Stimulated activated CD8-positive, alpha-beta memory T cell treated with anti-CD3 and anti-CD28 coated beads, Interleukin-4, amount 100 ng/mL, for 24 hours (primary cell): ENCODE measurements around the gene CRYBG2.
A peak's percentile ranks its signal among the peaks of the same experiment; 100 is the strongest.

Experiments used
- DNase-seq: peaks from one replicate; pipeline ENCODE4 v3.0.0-alpha.2; 2020; ENCODE audit warnings: low read depth

The CRYBG2 gene

DNA sequence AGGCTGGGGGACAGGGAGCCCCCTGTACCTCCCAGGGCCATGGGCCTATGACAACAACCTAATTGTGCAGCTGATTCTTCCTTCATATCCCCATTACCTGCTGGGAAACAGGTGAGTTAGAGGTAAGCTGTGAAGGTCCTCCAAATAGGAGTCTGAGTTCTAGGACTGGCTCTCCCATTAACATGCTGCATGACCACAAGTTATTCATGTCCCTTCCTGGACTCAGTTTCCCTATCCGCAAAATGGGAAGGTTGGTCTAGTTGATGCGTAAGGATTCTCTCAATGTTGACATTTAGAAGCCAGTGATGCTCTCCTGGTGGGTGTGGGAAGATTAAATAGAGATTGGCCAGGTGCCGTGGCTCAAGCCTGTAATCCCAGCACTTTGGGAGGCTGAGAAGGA, 14.6 kb upstream of the CRYBG2 start:
- DNase-seq, result no peak

DNA sequence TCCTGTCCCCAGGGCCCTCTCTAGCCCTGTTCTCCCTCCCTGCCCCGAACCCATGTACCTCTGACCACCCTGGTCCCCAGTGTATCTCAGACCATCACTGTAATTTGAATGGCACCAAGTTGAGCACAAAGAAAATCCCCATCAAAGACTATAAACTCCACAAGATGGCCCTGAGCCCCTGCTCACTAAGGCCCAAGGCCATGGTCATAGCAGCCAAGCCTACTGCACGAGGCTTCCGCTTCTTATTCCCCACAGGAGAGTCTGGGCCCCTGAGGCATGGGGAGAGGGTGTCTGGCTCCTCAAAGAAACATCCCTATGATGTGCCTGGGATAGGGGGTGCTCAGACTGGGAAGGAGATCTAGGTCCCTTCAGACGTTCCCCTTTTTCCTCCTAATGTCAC, 14.1 kb upstream of the CRYBG2 start:
- DNase-seq, result no peak

DNA sequence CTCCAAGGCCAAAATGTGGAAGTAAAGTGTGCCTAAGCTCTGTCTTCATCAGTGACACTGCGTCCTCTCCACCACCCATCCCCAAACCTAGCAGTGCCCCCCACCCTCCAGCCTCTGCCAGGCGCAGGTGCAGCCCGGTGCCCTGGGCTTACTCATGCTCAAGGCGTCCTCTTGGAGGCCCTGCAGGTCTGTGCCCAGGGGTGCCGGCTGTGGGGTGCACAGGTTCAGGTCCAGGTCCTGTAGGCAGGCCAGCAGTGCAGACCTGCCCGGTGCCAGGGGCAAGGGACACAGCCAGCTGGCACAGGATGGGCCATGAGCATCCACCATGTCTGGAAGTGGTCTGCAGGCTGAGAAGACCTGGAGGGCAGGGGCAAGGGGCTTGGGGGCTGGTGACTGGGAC, 13.5 kb upstream of the CRYBG2 start:
- no peak for DNase-seq

DNA sequence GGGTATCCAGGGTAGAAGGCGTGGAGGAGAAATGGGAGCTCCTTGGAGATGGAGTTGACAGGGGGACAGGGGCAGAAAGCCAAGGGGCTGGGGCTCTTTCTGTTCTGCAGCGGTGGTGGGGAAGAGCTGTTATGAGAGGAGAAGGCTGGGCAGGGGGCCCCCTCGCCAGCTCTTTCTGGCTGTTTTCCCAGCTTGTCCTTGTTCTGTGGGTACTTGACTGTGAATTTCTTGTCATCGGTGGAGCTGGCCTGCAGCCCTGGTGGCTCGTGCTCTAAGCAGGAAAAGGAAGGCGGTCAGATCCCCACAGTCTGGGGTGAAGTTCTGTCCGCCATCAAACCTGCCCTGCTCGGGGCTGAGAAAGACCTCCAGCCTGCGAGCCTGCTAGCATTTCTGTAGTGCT, 11.0 kb upstream of the CRYBG2 start:
- DNase-seq, result no peak

DNA sequence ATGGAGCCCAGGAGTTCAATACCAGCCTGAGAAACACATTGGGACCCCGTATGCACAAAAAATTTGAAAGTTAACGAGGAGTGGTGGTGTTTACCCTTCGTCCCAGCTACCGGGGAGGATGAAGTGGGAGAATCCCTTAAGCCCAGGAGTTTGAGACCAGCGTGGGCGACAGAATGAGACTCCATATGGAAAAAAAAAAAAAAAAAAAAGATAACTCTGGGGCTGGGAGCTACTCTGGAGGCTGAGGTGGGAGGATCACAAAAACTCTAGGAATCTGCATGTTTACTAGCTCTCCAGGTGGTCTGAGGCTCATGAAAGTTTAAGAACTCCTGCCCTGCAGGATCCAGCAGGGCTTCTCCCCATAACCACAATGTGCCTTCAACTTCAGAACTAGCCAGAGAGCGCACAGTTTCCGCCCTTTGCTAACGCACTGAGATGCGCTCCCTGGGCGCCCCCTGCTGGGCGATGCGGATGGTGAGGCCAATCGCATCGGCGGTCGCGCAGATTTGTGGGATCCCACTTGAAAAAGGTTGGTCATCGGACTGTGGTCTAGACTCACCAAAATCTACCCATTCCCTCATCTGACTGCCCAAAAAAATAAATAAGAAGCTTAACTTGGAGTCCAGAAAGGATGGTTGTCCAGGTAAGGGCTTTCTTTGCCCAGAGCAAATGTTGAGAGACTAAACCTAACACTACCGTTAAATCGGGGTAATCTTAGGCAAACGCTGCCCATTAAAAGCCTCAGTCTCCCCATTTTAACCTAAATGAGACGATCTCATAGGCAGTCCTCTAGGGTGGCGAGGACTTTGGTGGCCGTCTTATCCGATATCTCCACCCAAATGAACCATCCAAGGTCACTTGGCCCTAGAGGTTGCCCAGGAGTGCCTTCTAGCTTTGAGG, 9.9 kb upstream of the CRYBG2 start:
- peak; percentile 81 for DNase-seq

DNA sequence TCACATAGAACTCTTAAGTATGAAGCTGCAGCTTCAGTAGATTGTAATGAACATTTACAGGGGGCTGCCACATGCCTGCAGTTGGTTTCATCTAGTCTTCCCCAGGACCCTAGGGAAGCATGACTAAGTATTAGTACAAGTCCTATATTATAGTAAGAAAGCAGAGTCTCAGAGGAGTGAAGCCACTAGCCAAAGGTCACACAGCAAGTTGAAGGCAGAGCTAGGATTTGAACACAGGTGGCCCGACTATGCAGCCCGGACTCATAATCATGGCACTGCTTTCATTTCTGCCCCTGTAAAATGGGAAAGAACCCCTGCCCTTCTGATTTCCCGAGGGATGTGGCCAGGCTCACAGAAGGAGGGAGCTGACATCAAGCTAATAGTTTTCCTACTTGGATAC, 8.4 kb upstream of the CRYBG2 start:
- no peak for DNase-seq

DNA sequence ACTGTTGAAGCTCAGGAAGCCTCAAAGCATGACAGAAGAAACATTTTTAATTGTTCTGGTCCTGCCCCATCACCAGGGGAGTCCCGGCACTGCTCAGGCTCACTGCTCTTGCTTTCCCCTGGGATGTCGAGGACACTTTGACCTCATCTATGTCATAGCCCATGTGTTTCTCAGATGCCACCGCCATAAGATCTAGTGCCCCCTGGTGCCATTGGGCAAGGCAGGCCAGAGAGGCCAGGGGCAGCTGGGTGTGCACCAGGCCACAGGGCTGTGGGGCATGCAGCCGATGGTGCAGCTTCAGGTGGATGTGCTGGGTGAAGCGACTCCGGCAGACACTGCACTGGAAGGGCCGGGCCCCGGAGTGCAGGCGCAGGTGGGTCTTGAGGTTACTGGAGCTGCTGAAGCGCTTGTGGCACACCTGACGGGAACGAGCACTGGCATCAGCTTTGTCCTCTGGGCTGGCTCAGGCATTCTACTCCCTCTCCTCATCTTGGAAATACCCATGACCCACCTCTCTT, 7.7 kb upstream of the CRYBG2 start:
- DNase-seq, result no peak

DNA sequence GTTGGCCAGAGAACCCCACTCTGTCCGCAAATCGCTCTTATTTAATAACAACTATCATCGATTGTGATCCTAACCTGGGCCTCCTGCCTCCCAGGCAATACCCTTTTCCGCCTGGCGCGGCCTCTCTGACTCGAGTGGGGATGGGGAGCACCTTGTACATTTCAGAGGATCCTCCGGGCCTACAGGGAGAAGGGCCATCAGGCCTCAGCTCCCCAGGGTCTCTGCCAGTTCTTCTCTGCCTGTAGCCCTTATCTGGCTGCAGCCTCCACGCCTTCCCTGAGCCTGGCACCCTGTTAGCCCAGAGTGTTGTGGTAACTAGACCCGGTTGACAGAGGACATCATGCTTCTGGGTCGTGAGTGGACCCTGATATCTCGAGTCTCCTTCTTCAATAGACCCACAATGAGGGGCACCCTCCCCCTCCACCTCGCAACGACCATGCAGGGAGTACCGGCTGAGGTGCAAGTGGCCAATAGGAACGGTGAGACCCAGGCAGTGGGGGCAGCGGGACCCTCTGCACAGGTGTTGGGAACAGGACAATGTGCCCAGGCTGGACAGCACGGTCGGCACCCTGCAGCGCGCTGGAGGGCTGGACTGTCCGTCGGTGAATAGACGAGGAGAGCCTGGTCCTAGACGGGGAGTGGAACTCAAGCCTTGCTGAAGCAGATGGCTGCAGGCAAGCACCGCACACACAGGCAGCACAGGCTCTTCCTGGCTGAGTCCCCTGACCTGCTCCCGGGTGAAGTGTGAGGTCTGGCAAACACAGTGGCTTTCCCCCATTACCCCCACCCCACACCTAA, 7.1 kb upstream of the CRYBG2 start:
- no peak for DNase-seq

DNA sequence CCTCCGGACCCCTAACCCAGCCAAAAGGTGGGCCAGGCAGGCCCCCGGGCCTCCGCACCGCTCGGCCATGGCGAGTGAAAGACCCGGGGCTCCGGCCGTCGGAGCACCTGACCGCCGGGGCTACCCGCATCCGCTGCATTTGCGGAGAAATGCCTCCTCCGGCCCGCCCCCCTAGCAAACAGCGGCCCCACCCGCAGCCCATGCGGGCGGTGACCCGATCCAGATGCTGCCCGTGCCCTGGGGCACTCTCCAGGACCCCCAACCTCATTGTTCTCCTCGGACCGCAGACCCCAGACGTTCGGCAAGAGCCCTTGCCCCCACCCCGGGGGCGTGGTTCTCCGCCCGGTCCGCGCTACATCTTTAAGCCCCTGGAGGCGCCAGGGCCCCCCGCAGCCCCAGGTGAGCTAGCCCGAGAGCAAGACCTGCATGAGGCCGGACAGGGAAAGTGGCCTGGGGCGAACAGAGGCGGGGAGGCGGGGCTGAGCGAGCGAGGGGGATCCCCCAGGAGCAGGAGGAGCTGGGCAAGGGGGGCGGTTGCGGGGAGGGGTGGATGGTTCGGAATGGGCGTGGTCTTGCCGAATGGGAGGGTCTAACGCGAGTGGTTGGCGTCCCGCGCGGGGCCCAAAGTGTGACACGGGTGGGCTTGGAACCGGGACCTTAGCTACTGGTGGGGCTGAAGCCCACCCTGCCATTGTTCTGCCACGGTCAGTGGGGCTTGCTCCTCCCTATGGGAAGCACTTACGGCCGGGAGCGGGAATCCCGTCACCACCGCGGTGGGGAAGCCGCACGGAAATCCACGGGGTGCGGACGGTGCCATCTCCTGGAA, 6.3 kb upstream of the CRYBG2 start:
- DNase-seq, result peak; percentile 32

DNA sequence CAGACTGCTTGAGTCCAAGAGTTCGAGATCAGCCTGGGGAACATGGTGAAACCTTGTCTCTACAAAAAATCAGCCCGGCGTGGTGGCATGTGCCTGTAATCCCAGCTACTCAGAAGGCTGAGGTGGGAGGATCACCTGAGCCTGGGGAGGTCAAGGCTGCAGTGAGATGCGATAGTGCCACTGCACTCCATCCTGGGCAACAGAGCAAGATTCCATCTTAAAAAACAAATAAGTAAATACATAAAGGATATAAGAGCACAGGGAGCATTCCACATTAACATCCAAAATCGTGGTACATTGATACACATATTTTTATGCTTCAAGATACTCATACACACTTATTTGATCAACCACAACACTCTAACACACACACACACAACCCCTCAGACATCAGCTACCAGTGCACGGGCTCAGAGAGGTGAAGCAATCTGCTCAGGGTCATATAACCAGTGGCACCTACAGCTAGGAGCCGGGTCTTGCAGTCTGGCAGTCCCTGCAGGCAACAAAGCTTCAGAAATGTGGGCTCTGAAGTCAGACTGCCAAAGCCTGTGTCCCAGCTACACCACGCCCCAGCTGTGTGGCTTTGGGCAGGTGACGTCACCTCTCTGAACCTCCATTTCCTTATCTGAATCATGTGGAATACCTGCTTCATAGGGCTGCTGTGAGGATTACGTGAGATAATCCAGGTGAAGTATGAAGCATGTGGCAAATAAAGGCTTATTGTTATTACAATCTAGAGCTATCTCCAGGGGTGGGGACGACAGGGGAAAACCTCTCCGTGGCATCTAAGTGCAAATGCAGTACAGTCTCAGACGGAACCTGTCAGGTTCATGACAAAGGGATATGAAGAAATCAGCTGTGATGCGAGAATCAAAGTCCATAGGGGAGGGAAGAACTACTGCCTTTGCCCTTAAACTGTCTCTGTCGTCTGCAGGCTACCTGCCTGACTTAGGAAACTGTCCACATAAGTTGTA, 4.8 kb upstream of the CRYBG2 start:
- DNase-seq, result peak; percentile 36

DNA sequence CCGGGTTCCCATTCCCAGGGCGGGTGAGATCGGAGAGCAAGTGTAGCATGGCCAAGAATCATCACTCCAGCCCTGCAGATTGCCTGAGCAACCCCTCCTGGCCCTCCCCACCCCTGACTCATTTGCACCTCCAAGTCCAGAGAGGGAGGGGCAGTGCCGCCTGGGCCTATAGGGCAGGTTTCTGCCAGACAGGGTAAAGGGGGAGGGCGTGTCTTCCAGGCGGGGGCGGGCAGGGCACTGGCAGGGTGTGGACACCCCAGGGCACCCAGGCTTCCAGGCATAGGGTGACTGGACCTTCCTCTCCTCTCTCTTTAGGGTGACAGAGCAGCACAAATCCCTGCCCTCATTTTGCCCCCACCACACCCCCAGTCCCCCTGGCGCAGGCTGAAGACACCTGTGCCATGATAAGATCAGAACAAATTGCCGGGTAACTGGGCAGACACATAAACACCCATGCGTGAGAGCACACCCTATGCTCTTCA, 3.2 kb upstream of the CRYBG2 start:
- no peak for DNase-seq

DNA sequence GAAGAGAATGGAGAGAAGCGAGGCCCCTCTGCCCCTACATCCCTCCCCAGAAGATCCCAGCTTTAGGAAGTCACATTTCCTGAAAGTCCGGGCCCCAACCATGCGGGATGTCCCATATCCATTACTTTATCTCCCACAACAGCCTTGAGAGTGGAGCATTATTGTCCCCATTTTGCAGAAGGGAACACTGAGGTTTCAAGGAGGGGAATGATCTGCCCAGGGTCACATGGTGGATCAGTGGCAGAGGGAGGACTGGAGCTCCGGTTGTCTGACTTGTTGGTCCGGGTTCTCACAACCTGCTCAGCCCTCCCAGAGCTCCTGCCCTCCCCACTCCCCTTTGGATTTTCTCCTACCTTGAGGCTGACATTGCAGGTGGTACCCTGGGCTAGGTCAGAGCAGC, 2.2 kb upstream of the CRYBG2 start:
- no peak for DNase-seq

DNA sequence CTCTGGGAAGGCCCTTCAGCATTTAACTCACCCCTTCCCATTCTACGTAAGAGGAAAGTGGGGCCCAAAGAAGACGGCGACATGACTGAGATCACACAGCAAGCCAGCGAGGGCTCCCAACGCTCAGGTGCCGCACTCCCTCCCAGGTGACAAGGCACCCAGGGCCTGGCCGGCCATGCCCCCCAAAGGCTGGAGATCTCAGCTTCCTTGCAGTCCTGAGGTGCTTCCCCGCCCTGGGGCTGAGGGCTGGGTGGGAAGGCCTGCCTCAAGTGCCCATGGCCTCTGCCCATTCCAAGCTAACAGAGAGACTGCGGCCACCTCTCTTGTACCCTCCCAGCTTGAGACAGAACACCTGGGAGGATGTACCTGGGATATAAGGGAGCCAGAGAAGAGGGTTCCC, 1.0 kb upstream of the CRYBG2 start:
- no peak for DNase-seq

DNA sequence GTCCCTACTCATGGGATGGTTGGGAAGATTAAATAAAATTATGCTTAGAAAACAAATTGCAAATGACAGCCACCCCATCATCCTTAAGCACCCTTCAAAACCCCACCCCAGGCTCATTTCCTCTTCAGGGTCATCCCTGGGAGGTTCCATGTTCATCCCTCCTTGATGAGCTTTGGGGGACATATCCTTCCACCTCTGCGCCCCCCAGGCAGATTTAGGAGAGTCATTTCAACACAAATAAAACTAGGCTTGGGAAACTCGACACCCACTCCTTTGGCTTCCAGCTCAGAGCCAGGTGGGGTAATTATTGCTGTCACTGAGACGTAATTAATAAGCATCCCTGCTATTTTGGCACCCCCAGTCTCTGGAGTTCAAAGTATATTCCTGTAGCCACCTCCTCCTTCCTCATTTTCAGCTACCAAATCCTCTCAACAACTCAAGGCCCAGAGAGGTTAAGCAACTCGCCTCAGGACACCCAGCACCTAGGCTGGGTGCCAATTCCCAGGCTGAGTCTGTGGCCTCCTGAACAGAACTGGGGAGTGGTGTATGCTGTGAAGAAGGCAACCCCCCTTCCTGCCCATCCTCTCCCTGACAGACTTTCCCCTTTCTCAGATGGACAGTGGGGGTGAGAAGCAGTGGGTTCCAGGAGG, 595 bp downstream of the CRYBG2 start:
- DNase-seq, result no peak

DNA sequence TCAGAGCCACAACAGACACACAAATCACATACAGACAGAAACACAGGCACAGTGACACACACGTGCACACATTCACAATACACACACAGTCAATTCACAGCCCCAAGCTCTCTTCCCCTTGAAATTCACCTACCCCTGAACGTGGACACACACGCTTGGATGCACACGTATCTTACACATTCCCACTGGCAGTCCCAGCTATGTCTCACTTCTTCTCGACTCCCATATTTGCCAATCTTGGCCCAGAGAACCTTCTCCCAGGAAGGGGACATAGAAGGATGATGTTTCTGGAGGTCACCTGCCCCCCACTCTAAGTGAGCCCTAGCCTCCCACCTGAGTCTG, 1.6 kb downstream of the CRYBG2 start:
- no peak for DNase-seq

DNA sequence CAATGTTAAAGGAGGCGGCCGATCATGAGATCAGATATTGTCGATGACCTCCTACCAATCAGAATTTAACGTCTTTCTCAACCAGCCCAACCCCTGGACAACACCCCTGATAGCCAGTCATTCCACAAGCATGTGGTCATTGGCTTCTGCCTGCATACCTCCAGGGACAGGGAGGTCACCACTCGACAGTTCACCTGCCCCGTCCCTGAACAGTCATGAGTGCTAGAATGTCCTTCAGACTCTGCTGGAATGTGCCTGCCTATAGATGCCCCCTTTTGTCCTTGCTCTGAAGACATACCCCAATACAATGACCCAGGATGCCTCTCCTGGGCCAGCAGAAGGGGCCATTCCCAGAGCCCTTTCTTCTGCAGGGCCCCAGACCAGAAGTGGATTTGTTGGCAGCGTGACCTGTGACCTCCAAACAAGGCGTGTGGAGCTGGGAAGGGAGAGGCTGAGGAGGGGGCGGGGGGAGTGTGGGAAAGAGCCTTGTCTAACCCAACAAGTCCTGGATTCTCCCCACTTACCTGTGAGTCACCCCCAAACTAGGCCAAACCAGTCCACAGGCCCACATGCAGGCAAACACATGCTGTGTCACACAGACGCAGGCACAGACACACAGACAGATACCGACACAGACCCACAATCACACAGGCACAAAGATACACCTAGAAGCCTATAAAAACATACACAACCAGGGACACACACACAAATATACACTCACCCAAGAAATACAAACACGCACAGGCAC, 2.2 kb downstream of the CRYBG2 start:
- no peak for DNase-seq

DNA sequence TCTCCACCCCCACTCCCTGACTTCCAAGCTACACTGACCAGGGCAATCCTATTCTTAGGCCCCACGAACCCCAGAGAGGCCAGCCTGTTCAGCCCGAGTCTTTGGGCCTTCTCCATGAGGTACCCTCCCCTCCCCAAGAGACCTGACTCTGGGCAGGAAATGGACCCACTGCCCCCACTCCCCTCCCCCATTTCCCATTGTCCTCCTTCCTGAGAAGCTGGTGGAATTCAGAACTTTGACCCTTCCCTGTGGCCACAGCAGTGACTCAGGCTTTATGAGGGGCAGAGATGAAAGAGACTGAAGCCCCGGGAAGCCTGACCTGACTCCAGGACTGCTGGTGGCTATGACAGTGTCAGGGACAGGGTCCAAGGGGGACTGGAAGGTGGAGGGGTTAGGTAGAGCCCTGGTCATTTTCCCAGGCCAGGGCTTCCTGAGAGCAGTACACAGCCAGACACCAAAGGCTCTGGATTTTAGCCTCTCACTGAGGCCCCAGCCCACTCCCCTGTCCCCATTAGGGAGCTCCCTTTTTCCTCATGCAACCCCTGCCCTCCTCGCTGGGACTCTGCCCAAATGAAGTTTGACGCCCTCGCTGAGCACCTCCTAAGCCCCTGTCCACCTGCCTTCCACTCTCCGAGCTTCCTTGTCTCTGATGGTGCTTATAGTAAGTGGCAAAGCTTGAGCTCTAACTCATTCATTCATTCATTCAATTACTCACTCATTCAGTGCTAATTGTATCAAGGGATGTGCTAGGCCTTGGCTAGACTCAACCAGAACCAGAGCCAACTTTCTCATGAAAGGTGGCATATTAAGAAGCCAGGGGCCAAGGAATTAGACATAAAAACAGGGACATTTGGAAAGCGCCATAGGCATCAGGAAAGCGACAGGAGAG, 3.0 kb downstream of the CRYBG2 start:
- no peak for DNase-seq

DNA sequence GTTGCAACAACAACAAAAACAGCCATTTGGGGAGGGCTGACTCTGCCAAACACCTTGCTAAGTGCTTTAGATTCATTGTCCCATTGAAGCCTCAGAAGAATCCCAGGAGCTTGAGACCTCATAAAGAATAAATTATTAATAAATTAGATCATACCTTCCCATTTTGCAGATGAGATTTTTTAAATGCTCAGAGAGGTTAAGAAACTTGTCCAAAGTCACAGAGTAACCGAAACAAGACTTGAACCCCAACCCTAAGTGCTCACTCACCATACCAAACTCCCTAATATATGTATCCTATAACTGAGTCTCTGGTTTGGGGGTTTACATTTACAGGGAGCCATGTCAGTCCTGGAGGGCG, 3.6 kb downstream of the CRYBG2 start:
- no peak for DNase-seq

DNA sequence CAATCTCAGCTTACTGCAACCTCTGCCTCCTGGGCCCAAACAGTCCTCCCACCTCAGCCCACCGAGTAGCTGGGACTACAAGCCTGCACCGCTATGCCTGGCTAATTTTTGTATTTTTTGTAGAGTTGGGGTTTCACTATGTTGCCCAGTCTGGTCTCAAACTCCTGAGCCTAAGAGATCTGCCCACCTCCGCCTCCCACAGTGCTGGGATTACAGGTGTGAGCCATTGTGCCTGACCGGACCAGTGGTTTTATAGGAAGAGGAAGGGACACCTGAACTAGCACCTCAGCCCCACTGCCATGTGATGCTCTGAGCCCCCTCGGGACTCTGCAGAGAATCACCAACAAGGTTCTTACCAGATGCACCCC, 4.1 kb downstream of the CRYBG2 start:
- DNase-seq, result no peak
